Measurements from ENCODE around the gene MROH7.

DNA sequence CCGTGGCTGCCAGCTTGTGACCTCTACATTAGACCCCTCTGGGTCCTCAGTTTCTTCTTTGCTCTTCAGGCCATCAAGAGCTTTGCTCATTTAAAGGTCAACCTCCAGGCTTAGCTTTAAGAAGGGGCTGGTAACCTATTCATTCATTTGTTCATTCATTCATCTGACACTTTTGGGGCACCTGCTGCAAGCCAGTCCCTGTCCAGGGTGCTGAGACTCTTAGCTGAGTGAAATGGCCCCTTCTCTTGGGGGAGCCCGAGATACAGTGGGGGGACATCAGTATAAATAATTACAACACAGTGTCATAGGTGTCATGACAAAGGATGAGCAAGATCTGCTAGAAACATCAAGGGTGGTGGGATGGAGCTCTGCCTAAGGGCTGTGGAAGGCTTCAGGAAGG is 63.6 kb downstream of the MROH7 start:
- TF ChIP-seq, protein P1, sequence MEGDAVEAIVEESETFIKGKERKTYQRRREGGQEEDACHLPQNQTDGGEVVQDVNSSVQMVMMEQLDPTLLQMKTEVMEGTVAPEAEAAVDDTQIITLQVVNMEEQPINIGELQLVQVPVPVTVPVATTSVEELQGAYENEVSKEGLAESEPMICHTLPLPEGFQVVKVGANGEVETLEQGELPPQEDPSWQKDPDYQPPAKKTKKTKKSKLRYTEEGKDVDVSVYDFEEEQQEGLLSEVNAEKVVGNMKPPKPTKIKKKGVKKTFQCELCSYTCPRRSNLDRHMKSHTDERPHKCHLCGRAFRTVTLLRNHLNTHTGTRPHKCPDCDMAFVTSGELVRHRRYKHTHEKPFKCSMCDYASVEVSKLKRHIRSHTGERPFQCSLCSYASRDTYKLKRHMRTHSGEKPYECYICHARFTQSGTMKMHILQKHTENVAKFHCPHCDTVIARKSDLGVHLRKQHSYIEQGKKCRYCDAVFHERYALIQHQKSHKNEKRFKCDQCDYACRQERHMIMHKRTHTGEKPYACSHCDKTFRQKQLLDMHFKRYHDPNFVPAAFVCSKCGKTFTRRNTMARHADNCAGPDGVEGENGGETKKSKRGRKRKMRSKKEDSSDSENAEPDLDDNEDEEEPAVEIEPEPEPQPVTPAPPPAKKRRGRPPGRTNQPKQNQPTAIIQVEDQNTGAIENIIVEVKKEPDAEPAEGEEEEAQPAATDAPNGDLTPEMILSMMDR (IDR thresholded peaks at IDR 0.05): no peak
- no peak for TF ChIP-seq POLR2A (IDR thresholded peaks at IDR 0.05)
